ENCODE results near the gene BMPR2. TPM values are rescaled to one million over a fixed set of nuclear protein-coding genes. Genes with fewer than 3 reads are reported as not detected.
"Not testable (repeated sequence)": the region's sequence is repeated elsewhere in the genome, so short reads cannot be mapped to it uniquely, and the experiment has no call there.

The BMPR2 gene
- total RNA-seq, 1 donor: 12.9 TPM

DNA sequence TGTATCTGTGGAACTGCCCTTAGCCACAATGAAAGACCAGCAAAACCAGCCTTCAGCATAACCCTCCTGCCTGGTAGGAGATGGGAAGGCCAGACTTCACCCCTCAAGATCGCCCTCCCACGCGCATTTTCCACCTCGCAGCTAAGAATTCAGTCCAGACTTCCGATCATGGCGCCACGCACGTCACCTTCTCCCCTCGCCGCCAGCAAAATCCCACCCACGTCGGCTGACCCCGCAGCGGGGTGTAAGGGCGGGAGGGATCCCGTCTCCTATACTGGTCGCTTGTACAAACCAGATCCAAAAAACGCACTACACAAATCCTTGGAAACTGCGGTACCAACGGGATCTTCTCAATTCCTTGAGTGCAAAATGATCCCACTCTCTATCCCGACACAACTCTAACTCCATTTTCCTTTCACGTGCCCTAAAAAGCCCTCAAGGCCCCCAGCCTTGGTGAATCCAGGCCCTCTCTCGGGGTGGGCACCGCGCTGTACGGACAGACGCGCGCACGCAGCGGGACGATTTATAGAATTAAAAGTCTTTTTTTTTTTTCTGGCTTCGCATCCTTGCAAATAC, 1.0 kb upstream of the BMPR2 start:
- Histone ChIP-seq H3K9me3 (ENCODE audit: low read depth, low read length) (no peaks in the 10 kb centered on the region), H3K27me3 (ENCODE audit: insufficient read depth, low read length) (peaks cover 4% of the 10 kb centered on the region), H3K4me1 (ENCODE audit: insufficient read depth, low read length) (peaks cover 22% of the 10 kb centered on the region), H3K4me3 (ENCODE audit: low read length) (peak overlapping the region; percentile 78)

GRCh38 chr2:202376460-202377206, 506 bp downstream of the BMPR2 start:
- H3K4me1 ChIP-seq (ENCODE audit: insufficient read depth, low read length): peaks cover 22% of the 10 kb centered on the region
- H3K9me3 ChIP-seq (ENCODE audit: low read depth, low read length): no peaks in the 10 kb centered on the region
- peaks cover 4% of the 10 kb centered on the region for H3K27me3 ChIP-seq (ENCODE audit: insufficient read depth, low read length)
- peak overlapping the region; percentile 78 for H3K4me3 ChIP-seq (ENCODE audit: low read length)

GRCh38 chr2:202377207-202377761, 1.2 kb downstream of the BMPR2 start:
- H3K4me1 ChIP-seq (ENCODE audit: insufficient read depth, low read length): peaks cover 22% of the 10 kb centered on the region
- H3K9me3 ChIP-seq (ENCODE audit: low read depth, low read length): no peaks in the 10 kb centered on the region
- H3K4me3 ChIP-seq (ENCODE audit: low read length): peak overlapping the region; percentile 78
- peaks cover 4% of the 10 kb centered on the region for H3K27me3 ChIP-seq (ENCODE audit: insufficient read depth, low read length)

DNA sequence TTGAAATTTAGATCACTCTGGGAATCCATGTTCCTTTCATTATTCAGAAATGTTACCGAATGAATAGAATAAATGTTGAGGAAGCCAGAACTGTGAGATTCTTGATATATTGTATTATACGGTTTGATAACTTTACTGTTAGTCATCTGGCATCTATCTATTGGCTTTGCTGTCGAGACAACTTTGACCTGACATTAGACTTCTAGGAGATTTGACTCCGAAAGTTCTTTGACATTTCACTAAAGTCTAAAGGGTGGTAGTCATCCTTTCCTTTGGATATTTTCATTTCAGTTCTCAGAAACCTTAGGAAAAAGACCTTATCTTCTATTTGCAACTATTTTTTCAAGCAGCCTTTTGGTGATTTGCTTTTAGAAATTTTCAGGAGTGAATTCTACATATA, 1.9 kb downstream of the BMPR2 start:
- Histone ChIP-seq H3K4me3 (ENCODE audit: low read length) (no peak overlapping the region), H3K4me1 (ENCODE audit: insufficient read depth, low read length) (peaks cover 22% of the 10 kb centered on the region), H3K27me3 (ENCODE audit: insufficient read depth, low read length) (peaks cover 4% of the 10 kb centered on the region), H3K9me3 (ENCODE audit: low read depth, low read length) (no peaks in the 10 kb centered on the region)

GRCh38 chr2:202378662-202379358, 2.7 kb downstream of the BMPR2 start:
- H3K27me3 ChIP-seq (ENCODE audit: insufficient read depth, low read length): peaks cover 4% of the 10 kb centered on the region
- no peaks in the 10 kb centered on the region for H3K9me3 ChIP-seq (ENCODE audit: low read depth, low read length)
- peaks cover 22% of the 10 kb centered on the region for H3K4me1 ChIP-seq (ENCODE audit: insufficient read depth, low read length)
- H3K4me3 ChIP-seq (ENCODE audit: low read length): no peak overlapping the region

- H3K4me1 ChIP-seq (ENCODE audit: insufficient read depth, low read length): peaks cover 8% of the 10 kb centered on the region
- no peaks in the 10 kb centered on the region for H3K9me3 ChIP-seq (ENCODE audit: low read depth, low read length)
- no peak overlapping the region for H3K4me3 ChIP-seq (ENCODE audit: low read length)
- no peaks in the 10 kb centered on the region for H3K27me3 ChIP-seq (ENCODE audit: insufficient read depth, low read length)
Observed at GRCh38 chr2:202382684-202383083, 6.6 kb downstream of the BMPR2 start.

GRCh38 chr2:202386495-202386894, 10.4 kb downstream of the BMPR2 start:
- H3K4me1 ChIP-seq (ENCODE audit: insufficient read depth, low read length); H3K27me3 ChIP-seq (ENCODE audit: insufficient read depth, low read length); H3K4me3 ChIP-seq (ENCODE audit: low read length); H3K9me3 ChIP-seq (ENCODE audit: low read depth, low read length): not testable (repeated sequence)

GRCh38 chr2:202387608-202388342, 11.6 kb downstream of the BMPR2 start:
- H3K27me3 ChIP-seq (ENCODE audit: insufficient read depth, low read length): no peaks in the 10 kb centered on the region
- H3K4me3 ChIP-seq (ENCODE audit: low read length): no peak overlapping the region
- no peaks in the 10 kb centered on the region for H3K9me3 ChIP-seq (ENCODE audit: low read depth, low read length)
- H3K4me1 ChIP-seq (ENCODE audit: insufficient read depth, low read length): no peaks in the 10 kb centered on the region

GRCh38 chr2:202400941-202401340, 24.8 kb downstream of the BMPR2 start:
- H3K4me3 ChIP-seq (ENCODE audit: low read length): no peak overlapping the region
- no peaks in the 10 kb centered on the region for H3K9me3 ChIP-seq (ENCODE audit: low read depth, low read length)
- H3K4me1 ChIP-seq (ENCODE audit: insufficient read depth, low read length): no peaks in the 10 kb centered on the region
- no peaks in the 10 kb centered on the region for H3K27me3 ChIP-seq (ENCODE audit: insufficient read depth, low read length)

- Histone ChIP-seq H3K4me3 (ENCODE audit: low read length) (no peak overlapping the region), H3K9me3 (ENCODE audit: low read depth, low read length) (no peaks in the 10 kb centered on the region), H3K4me1 (ENCODE audit: insufficient read depth, low read length) (no peaks in the 10 kb centered on the region), H3K27me3 (ENCODE audit: insufficient read depth, low read length) (no peaks in the 10 kb centered on the region)
Observed at GRCh38 chr2:202405798-202406197, 29.7 kb downstream of the BMPR2 start.

GRCh38 chr2:202406445-202406978, 30.4 kb downstream of the BMPR2 start:
- H3K4me1 ChIP-seq (ENCODE audit: insufficient read depth, low read length): no peaks in the 10 kb centered on the region
- H3K9me3 ChIP-seq (ENCODE audit: low read depth, low read length): no peaks in the 10 kb centered on the region
- H3K4me3 ChIP-seq (ENCODE audit: low read length): no peak overlapping the region
- H3K27me3 ChIP-seq (ENCODE audit: insufficient read depth, low read length): no peaks in the 10 kb centered on the region

- no peaks in the 10 kb centered on the region for H3K4me1 ChIP-seq (ENCODE audit: insufficient read depth, low read length)
- H3K4me3 ChIP-seq (ENCODE audit: low read length): no peak overlapping the region
- H3K9me3 ChIP-seq (ENCODE audit: low read depth, low read length): no peaks in the 10 kb centered on the region
- no peaks in the 10 kb centered on the region for H3K27me3 ChIP-seq (ENCODE audit: insufficient read depth, low read length)
Observed at GRCh38 chr2:202408546-202409140, 32.5 kb downstream of the BMPR2 start.

DNA sequence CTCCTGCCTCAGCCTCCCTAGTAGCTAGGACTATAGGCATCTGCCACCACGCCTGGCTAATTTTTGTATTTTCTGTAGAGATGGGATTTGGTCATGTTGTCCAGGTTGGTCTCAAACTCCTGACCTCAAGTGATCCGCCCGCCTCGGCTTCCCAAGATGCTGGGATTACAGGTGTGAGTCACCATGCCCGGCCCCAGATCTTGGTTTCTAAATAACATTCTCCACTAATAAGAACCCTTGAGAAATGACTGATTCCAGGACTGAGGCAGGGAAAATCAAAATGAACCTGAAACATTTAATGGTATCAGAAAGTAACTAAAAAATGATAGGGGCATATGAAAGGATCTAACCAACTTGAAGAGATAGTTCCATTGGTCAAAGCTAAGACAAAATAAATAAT, 34.0 kb downstream of the BMPR2 start:
- H3K27me3 ChIP-seq (ENCODE audit: insufficient read depth, low read length): no peaks in the 10 kb centered on the region
- no peak overlapping the region for H3K4me3 ChIP-seq (ENCODE audit: low read length)

DNA sequence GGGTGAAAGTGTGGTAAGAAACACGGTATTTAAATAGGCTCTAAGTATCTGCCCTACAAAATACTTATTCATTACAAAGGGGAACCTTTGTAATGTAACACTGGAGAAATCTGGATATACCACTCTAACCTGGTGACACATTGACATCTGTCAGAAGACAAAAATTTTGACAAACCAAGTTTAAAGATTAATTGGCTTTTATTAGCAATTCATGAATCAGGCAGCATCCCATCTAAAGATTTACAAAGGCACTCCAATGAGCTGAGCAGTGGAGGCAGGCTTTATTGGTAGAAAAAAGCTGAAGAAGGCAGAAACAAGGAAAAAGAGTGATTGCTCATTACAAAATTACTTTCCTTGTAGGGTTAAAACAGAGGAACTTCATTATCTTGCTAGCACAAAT, 35.0 kb downstream of the BMPR2 start:
- Histone ChIP-seq H3K9me3 (ENCODE audit: low read depth, low read length) (no peaks in the 10 kb centered on the region), H3K4me1 (ENCODE audit: insufficient read depth, low read length) (no peaks in the 10 kb centered on the region), H3K27me3 (ENCODE audit: insufficient read depth, low read length) (no peaks in the 10 kb centered on the region), H3K4me3 (ENCODE audit: low read length) (no peak overlapping the region)

More for the DNA sequence above, 34.0 kb downstream of the BMPR2 start:
- Histone ChIP-seq H3K4me1 (ENCODE audit: insufficient read depth, low read length) (no peaks in the 10 kb centered on the region), H3K9me3 (ENCODE audit: low read depth, low read length) (no peaks in the 10 kb centered on the region)
